HG03354 (cell line): ENCODE results near the gene CYB5R3.
"Not testable (repeated sequence)": the region's sequence is repeated elsewhere in the genome, so short reads cannot be mapped to it uniquely, and the experiment has no call there.

Experiments used
- ATAC-seq: cut with Tn5 transposase; IDR thresholded peaks from one replicate; pipeline ENCODE4 v1.9.1; 2021; ENCODE audit warnings: mild to moderate bottlenecking; ENCODE audit not compliant: unreplicated experiment, poor library complexity, severe bottlenecking

CYB5R3 gene

GRCh38 chr22:42580040-42580439 lies 69.2 kb downstream of the CYB5R3 start:
- not testable (repeated sequence) for ATAC-seq

GRCh38 chr22:42577623-42578240 lies 71.5 kb downstream of the CYB5R3 start:
- no peak for ATAC-seq

- ATAC-seq = not testable (repeated sequence)
These were observed 72.1 kb downstream of the CYB5R3 start for GRCh38 chr22:42577141-42577540.

- not testable (repeated sequence) for ATAC-seq
These were observed 73.1 kb downstream of the CYB5R3 start for GRCh38 chr22:42575996-42576574.

- ATAC-seq = not testable (repeated sequence)
These were observed 74.7 kb downstream of the CYB5R3 start for GRCh38 chr22:42574468-42574867.

- not testable (repeated sequence) for ATAC-seq
These were observed 75.1 kb downstream of the CYB5R3 start for GRCh38 chr22:42574046-42574445.

GRCh38 chr22:42571068-42571467 lies 78.1 kb downstream of the CYB5R3 start:
- not testable (repeated sequence) for ATAC-seq

GRCh38 chr22:42570580-42570979 lies 78.6 kb downstream of the CYB5R3 start:
- not testable (repeated sequence) for ATAC-seq

GRCh38 chr22:42567950-42568349 lies 81.2 kb downstream of the CYB5R3 start:
- ATAC-seq = not testable (repeated sequence)
